Prostate gland (tissue), 2 donors: ENCODE results near the gene PLXDC2. TPM values are rescaled to one million over a fixed set of nuclear protein-coding genes. Genes with fewer than 3 reads are reported as not detected.

Experiments used
- DNase-seq: peaks from one replicate; pipeline ENCODE4 v3.0.0-alpha.2; 2019; ENCODE audit warnings: low spot score
- H3K27ac ChIP-seq, 2 donors: fragments of 200-600 bp; sonication (generic); 2 replicates each; pipeline ENCODE4 v1.5.1; 2017 to 2019
- H3K27me3 ChIP-seq: fragments of 200-600 bp; sonication (generic); replicated peaks from 2 replicates; pipeline ENCODE4 v1.5.1; 2019; ENCODE audit not compliant: insufficient read depth
- H3K36me3 ChIP-seq, 2 donors: fragments of 200-600 bp; sonication (generic); 1 replicate in 1 of 2; 2 replicates in 1 of 2; pipeline versions ENCODE4 v1.5.1 to v1.8.1; 2017 to 2019
- H3K4me1 ChIP-seq: fragments of 200-600 bp; sonication (generic); replicated peaks from 2 replicates; pipeline ENCODE4 v1.5.1; 2019
- H3K4me3 ChIP-seq, 2 donors: fragments of 200-600 bp; sonication (generic); 2 replicates each; pipeline ENCODE4 v1.5.1; 2017 to 2019
- H3K9me3 ChIP-seq: fragments of 200-600 bp; sonication (generic); 2 replicates; pipeline ENCODE4 v1.5.1; 2017
- CTCF ChIP-seq, 4 experiments: fragments of 200-600 bp in 2 of 4; fragments of 450-650 bp in 2 of 4; sonication (generic) in 2 of 4; IDR thresholded peaks; 1 replicate in 3 of 4; 2 replicates in 1 of 4; pipeline ENCODE4 v1.5.1; 2016 to 2019; ENCODE audit warnings: antibody characterized with exemption in 4 of 4, mild to moderate bottlenecking in 2 of 4, moderate library complexity in 2 of 4
- POLR2A ChIP-seq: fragments of 450-650 bp; IDR thresholded peaks from one replicate; pipeline ENCODE4 v1.6.1; 2016; ENCODE audit warnings: antibody characterized with exemption, mild to moderate bottlenecking
- POLR2AphosphoS5 ChIP-seq: sonication (generic); formaldehyde crosslinking; IDR thresholded peaks from one replicate; pipeline ENCODE4 v1.6.1; 2017; ENCODE audit warnings: antibody characterized with exemption
- WGBS: methylation state at CpG from one replicate; pipeline ENCODE4 v1.1.5; 2018; 5-methylcytosine and 5-hydroxymethylcytosine counted together
- intact Hi-C: fragments of 100-400 bp; cut with DNase I; formaldehyde crosslinking; loops from one replicate; pipeline ENCODE4 v1.14.2; 2022
- small RNA-seq, 2 donors: library from RNA; depleted of rRNA; stranded (forward); fragments of <200 nt; gene quantifications; one replicate each; pipeline ENCODE3, GENCODE V24; 2016
- total RNA-seq, 2 donors: library from RNA; depleted of rRNA; stranded (reverse); fragments of >200 nt; gene quantifications; one replicate each; pipeline ENCODE4 v1.1.0, GENCODE V29; 2016

Gene PLXDC2
- total RNA-seq, 2 donors from 2014 or later = 19.6 to 83.6 TPM

GRCh38 chr10:20330246-20330645 is 514.0 kb downstream of the PLXDC2 start:
- no peaks in the 10 kb centered on the region for H3K27me3 ChIP-seq
- TF ChIP-seq CTCF (IDR thresholded peaks at IDR 0.05) (no peak), POLR2A (no peak), POLR2AphosphoS5 (no peak)
- no peak overlapping the region for H3K27ac ChIP-seq
- whole genome bisulfite sequencing = 100% methylated on average over 1 of the region's 1 CpG
- intact Hi-C loops = no loop called here
- no peaks in the 10 kb centered on the region for H3K4me1 ChIP-seq
- no peak overlapping the region for H3K4me3 ChIP-seq
- DNase-seq = no peak
- no peaks in the 10 kb centered on the region for H3K9me3 ChIP-seq
- H3K36me3 ChIP-seq = no peaks in the 10 kb centered on the region

- Histone ChIP-seq H3K4me1 (no peaks in the 10 kb centered on the region), H3K36me3 (no peaks in the 10 kb centered on the region), H3K9me3 (no peaks in the 10 kb centered on the region), H3K27me3 (no peaks in the 10 kb centered on the region), H3K27ac (no peak overlapping the region), H3K4me3 (no peak overlapping the region)
- intact Hi-C loops = no loop called here
- 88% methylated on average over 3 of the region's 3 CpGs for WGBS
- no peak for DNase-seq
- TF ChIP-seq POLR2A = no peak
These were observed 518.3 kb downstream of the PLXDC2 start for GRCh38 chr10:20334559-20334958.

Small RNA genes within 50 kb of the gene (small RNA-seq; reads per million reads assigned to genes)
- gene RNU6-1212P = 0 reads per million in 2 donors
